Endothelial cell (in vitro differentiated cells): ENCODE results near the gene DYRK1B. TPM values are rescaled to one million over a fixed set of nuclear protein-coding genes. Genes with fewer than 3 reads are reported as not detected.
A peak's percentile ranks its signal among the peaks of the same experiment; 100 is the strongest.

Experiments
- DNase-seq: peaks from one replicate; pipeline ENCODE4 v3.0.0; 2021; ENCODE audit warnings: low spot score
- H3K27ac Mint-ChIP-seq: one replicate; pipeline ENCODE4 v1.8.0; 2021; ENCODE audit warnings: mixed read lengths, inconsistent platforms; ENCODE audit not compliant: unreplicated experiment
- H3K27me3 Mint-ChIP-seq: one replicate; pipeline ENCODE4 v1.8.0; 2021; ENCODE audit warnings: mild to moderate bottlenecking, moderate library complexity, mixed read lengths, inconsistent platforms; ENCODE audit not compliant: unreplicated experiment
- H3K36me3 Mint-ChIP-seq: one replicate; pipeline ENCODE4 v1.8.0; 2021; ENCODE audit warnings: mild to moderate bottlenecking, low read depth, mixed read lengths, inconsistent platforms; ENCODE audit not compliant: unreplicated experiment
- H3K4me1 Mint-ChIP-seq: one replicate; pipeline ENCODE4 v1.8.0; 2021; ENCODE audit warnings: mild to moderate bottlenecking, mixed read lengths, inconsistent platforms; ENCODE audit not compliant: unreplicated experiment
- H3K4me3 Mint-ChIP-seq: one replicate; pipeline ENCODE4 v1.8.0; 2021; ENCODE audit warnings: mild to moderate bottlenecking, mixed read lengths, inconsistent platforms; ENCODE audit not compliant: unreplicated experiment
- H3K9me3 Mint-ChIP-seq: one replicate; pipeline ENCODE4 v1.8.0; 2021; ENCODE audit warnings: mixed read lengths, inconsistent platforms; ENCODE audit not compliant: unreplicated experiment
- total RNA-seq: library from RNA; stranded (reverse); fragmentation: NEBNext Ultra II Directional; extraction: Animal tissue kit (Norgen Biotek cat#: 25700); gene quantifications from one replicate; pipeline ENCODE4 v1.2.1, GENCODE V29; 2021; ENCODE audit not compliant: unreplicated experiment
- TF ChIP-seq, protein P1 (sequence below): fragments of 200-600 bp; sonication (generic); IDR thresholded peaks from one replicate; pipeline ENCODE4 v1.5.0; 2021; ENCODE audit warnings: antibody characterized with exemption; ENCODE audit not compliant: unreplicated experiment

The DYRK1B gene
- total RNA-seq, 1 donor from 2014 or later: 29.5 TPM

GRCh38 chr19:39828654-39829032 is 5.3 kb downstream of the DYRK1B start:
- H3K36me3 Mint-ChIP-seq: peaks cover 36% of the 10 kb centered on the region
- peak overlapping the region; percentile 35 for H3K4me3 Mint-ChIP-seq
- H3K27ac Mint-ChIP-seq: no peak overlapping the region
- H3K27me3 Mint-ChIP-seq: peaks cover 17% of the 10 kb centered on the region
- TF ChIP-seq, protein P1, sequence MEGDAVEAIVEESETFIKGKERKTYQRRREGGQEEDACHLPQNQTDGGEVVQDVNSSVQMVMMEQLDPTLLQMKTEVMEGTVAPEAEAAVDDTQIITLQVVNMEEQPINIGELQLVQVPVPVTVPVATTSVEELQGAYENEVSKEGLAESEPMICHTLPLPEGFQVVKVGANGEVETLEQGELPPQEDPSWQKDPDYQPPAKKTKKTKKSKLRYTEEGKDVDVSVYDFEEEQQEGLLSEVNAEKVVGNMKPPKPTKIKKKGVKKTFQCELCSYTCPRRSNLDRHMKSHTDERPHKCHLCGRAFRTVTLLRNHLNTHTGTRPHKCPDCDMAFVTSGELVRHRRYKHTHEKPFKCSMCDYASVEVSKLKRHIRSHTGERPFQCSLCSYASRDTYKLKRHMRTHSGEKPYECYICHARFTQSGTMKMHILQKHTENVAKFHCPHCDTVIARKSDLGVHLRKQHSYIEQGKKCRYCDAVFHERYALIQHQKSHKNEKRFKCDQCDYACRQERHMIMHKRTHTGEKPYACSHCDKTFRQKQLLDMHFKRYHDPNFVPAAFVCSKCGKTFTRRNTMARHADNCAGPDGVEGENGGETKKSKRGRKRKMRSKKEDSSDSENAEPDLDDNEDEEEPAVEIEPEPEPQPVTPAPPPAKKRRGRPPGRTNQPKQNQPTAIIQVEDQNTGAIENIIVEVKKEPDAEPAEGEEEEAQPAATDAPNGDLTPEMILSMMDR: no peak
- DNase-seq: no peak
- H3K9me3 Mint-ChIP-seq: no peaks in the 10 kb centered on the region
- peaks cover 12% of the 10 kb centered on the region for H3K4me1 Mint-ChIP-seq

DNA sequence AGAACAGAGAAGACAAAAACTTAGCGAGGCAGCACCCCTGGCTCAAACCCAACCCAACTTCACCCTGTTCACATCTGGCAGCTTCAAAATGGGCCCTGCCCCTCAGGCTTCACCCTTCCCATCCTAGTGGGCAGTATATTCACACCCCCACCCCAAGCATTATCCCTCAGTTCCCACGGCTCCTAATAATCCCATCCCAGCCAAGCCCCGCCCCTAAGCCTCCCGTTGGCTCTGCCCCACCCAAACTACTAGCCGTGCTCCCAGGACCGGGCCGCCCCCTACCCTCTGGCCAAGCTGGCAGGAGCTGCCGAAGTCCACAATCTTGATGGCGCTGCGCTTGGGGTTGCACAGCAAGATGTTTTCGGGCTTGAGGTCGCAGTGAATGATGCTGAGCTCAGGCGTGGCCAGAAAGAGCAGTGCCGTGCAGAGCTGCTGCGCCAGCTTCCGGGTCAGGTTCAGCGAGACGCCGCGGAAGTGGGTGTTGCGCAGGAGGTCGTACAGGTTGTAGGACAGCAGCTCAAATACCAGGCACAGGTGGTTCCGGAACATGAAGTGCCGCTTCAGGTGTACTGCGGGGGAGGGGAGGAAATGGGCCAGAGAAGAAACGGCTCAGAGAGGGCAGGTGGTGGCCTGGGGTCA is 5.8 kb downstream of the DYRK1B start:
- Mint-ChIP-seq H3K4me1 (peaks cover 12% of the 10 kb centered on the region), H3K4me3 (peak overlapping the region; percentile 28), H3K36me3 (peaks cover 36% of the 10 kb centered on the region), H3K9me3 (no peaks in the 10 kb centered on the region), H3K27ac (peak overlapping the region; percentile 50), H3K27me3 (peaks cover 17% of the 10 kb centered on the region)
- TF ChIP-seq, protein P1: no peak
- no peak for DNase-seq

- H3K36me3 Mint-ChIP-seq: peaks cover 29% of the 10 kb centered on the region
- H3K4me1 Mint-ChIP-seq: peaks cover 5% of the 10 kb centered on the region
- TF ChIP-seq, protein P1: no peak
Observed at GRCh38 chr19:39827216-39827615, 6.7 kb downstream of the DYRK1B start.

GRCh38 chr19:39826311-39826945 is 7.5 kb downstream of the DYRK1B start:
- peaks cover 25% of the 10 kb centered on the region for H3K36me3 Mint-ChIP-seq
- H3K4me3 Mint-ChIP-seq: no peak overlapping the region
- TF ChIP-seq, protein P1: no peak
- H3K9me3 Mint-ChIP-seq: no peaks in the 10 kb centered on the region
- H3K27ac Mint-ChIP-seq: no peak overlapping the region
- no peaks in the 10 kb centered on the region for H3K4me1 Mint-ChIP-seq
- peaks cover 8% of the 10 kb centered on the region for H3K27me3 Mint-ChIP-seq
- no peak for DNase-seq

More at GRCh38 chr19:39827216-39827615, 6.7 kb downstream of the DYRK1B start:
- no peak overlapping the region for H3K4me3 Mint-ChIP-seq
- no peak for DNase-seq
- H3K27me3 Mint-ChIP-seq: peaks cover 9% of the 10 kb centered on the region
- no peak overlapping the region for H3K27ac Mint-ChIP-seq
- H3K9me3 Mint-ChIP-seq: no peaks in the 10 kb centered on the region

GRCh38 chr19:39825531-39826076 is 8.4 kb downstream of the DYRK1B start:
- DNase-seq: no peak
- TF ChIP-seq, protein P1: no peak
- H3K27me3 Mint-ChIP-seq: peaks cover 6% of the 10 kb centered on the region
- H3K4me3 Mint-ChIP-seq: no peak overlapping the region
- H3K36me3 Mint-ChIP-seq: peaks cover 18% of the 10 kb centered on the region
- H3K9me3 Mint-ChIP-seq: no peaks in the 10 kb centered on the region
- no peak overlapping the region for H3K27ac Mint-ChIP-seq
- H3K4me1 Mint-ChIP-seq: no peaks in the 10 kb centered on the region
